Central memory CD4-positive, alpha-beta T cell (primary cell): Measurements from ENCODE around the gene BRCA1.
"Not testable (repeated sequence)": the region's sequence is repeated elsewhere in the genome, so short reads cannot be mapped to it uniquely, and the experiment has no call there.

Experiments used
- DNase-seq: peaks from one replicate; pipeline ENCODE4 v3.0.0; 2022
- total RNA-seq, 3 experiments: gene quantifications; one replicate each; lab custom pipeline; 2026; lab: John Stamatoyannopoulos, UW

BRCA1 gene
- total RNA-seq = 7.3 to 34.2 (median 7.7) reads per million in 3 experiments

- DNase-seq = peak; percentile 97
These were observed at the start of gene BRCA1 for GRCh38 chr17:43125133-43125966. TSS of gene BRCA1 (minus strand) at chr17:43125364. CDS start at chr17:43124096, 1,268 bp downstream.

DNA sequence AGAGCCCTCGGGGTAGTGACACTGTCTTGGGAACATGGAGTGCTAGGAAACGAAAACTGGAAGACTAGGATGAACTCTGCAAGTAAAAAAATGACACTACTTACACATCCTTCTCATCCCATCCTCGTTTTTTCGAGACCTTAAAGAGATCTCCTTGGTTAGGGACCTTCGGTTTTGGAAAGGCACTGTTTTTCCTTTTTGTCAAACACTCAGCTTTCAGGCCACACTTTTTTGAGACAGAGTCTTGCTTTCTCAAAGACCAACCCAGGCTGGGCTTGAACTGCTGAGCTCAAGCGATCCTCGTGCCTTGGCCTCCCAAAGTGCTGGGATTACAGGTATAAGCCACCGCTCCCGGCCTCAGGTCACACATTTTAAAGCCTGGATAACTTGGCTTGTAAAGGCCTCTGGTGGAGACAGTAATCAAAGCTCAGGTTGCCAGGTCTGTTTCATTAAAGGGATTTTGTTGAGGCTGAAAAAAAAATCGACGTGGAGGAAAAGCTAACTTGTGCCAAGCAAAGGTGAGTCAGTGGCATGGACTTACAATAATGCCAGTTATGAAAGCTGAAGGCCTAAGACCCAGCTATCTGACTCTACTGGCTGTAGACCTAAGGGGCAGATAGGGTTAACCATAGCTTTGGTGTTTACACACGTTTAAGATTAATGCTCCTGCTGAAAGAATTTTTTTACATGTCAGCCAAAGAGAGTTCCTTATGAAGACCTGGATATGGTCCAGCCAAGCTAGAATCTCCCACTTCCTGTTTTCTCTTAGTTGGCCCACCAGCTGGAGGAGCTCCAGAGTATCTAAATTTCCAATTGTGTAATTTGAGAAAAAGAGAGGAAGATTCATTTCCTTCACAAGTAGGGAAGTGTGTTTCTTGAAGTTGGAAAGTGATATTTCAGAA lies 46.7 kb upstream of the BRCA1 start:
- DNase-seq = no peak

GRCh38 chr17:43170766-43171585 lies 45.8 kb upstream of the BRCA1 start, which contains the start of gene NBR1:
TSS of gene NBR1 (plus strand) at chr17:43171214. CDS start at chr17:43175800, 4,586 bp downstream.
- DNase-seq = peak; percentile 97

DNA sequence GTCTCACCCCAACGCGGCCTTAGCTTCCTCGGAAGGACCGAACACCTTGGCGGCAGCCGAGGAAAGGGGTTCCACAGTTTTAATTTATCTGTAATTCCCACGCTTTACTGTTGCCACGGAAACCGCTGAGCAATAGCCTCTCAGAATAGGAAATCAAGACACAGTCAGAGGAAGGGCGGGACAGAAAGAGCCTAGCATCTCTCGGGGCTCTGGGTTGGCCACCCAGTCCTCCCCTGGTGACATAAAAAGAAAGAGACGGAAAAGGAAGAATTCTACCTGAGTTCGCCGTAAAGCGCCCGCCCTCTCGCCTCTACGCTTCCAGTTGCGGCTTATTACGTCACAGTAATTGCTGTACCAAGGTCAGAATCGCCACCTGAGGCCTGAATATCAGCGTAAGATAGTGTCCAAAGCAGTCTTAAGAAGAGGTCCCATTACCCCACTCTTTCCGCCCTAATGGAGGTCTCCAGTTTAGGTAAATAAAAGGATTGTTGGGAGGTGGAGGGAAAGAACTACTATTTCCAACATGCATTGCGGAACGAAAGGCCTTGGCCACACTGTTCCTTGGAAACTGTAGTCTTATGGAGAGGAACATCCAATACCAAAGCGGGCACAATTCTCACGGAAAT lies 45.1 kb upstream of the BRCA1 start:
- peak; percentile 94 for DNase-seq

- no peak for DNase-seq
These were observed 44.5 kb upstream of the BRCA1 start for GRCh38 chr17:43169561-43170139.

GRCh38 chr17:43165971-43166370 lies 40.8 kb upstream of the BRCA1 start:
- not testable (repeated sequence) for DNase-seq

GRCh38 chr17:43159957-43160356 lies 34.8 kb upstream of the BRCA1 start:
- DNase-seq = not testable (repeated sequence)

DNA sequence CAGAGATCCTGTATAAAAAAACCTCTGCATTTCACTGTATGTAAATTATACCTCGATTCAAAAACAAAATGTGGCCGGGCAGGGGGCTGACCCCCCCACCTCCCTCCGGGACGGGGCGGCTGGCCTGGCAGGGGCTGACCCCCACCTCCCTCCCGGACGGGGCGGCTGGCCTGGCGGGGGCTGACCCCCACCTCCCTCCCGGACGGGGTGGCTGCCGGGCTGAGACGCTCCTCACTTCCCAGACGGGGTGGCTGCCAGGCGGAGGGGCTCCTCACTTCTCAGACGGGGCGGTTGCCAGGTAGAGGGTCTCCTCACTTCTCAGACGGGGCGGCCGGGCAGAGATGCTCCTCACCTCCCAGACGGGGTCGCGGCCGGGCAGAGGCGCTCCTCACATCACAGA lies 34.1 kb upstream of the BRCA1 start:
- not testable (repeated sequence) for DNase-seq

- DNase-seq = no peak
These were observed 30.5 kb upstream of the BRCA1 start for GRCh38 chr17:43155666-43156065.

DNA sequence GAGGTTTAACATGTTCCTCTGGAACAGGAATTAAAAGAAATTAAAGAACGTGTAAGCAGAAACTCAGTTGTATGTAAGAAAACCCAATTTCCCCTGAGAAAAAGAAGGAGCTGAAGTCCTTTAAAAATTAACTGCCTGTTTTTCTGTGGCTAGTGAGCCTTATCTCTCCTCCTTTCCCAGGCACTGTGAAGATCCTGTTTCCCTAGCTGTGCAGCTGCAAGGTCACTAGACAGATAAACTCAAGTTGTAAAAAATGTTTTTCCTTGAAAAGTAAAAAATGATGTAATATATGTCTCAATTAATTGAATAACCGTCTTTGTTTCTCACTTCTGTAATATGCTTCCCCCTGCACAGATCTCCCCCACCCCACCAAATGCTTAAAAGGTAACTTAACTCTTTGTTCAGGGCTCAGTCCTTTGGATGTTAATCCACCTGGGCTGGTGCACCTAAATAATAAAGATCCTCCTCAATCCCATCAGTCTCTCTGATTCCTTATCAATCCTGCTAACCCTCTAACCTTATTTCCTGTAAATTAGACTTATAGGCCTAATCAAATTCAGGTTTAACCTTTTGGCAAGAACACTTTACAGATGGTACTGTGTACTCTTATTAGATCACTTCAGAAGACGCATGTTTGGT lies 28.2 kb upstream of the BRCA1 start:
- DNase-seq = not testable (repeated sequence)

DNA sequence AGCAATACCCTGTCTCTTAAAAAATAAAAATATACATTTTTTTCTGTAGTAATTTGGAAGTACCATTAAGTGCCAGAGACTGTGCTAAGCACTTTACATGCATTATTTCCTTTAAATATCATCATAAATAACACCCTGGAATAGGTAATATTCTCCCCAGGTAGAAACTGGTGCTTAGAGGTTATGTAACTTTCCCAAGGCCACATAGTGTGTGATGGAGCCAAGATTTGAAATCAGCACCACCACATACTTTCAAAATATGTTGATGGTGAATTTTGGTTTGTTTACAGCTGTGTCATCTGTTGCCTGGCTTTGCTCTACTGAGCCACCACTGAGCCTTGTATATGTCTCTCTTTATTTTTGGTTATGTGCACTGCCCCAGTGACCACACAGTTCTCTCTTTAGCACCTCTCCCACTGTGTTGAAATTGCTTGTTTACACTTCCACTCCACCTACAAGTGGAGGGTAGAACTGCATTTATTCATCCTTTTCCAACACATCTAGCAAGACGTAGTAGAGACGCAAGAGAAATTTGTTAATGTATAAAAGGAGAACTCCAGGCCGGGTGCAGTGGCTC lies 26.8 kb upstream of the BRCA1 start:
- no peak for DNase-seq

DNA sequence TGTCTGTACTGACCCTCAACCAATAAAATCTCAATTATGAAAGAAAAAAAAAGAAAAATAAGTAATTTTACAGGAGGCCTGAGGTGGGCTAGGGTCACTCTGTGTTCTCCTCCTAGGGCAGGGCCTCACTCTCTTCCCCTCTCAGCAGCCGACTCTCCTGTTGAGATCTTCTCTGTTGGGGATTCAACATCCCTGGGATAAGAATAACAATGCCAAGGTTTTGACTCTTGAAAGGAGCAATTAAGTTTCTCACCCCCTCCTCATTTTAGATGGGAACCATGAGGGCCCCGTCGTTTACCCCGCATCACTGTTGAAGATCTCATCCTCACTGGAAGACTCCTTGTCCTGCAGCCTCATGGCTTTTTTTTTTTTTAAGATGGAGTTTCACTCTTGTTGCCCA lies 21.5 kb upstream of the BRCA1 start:
- no peak for DNase-seq

DNA sequence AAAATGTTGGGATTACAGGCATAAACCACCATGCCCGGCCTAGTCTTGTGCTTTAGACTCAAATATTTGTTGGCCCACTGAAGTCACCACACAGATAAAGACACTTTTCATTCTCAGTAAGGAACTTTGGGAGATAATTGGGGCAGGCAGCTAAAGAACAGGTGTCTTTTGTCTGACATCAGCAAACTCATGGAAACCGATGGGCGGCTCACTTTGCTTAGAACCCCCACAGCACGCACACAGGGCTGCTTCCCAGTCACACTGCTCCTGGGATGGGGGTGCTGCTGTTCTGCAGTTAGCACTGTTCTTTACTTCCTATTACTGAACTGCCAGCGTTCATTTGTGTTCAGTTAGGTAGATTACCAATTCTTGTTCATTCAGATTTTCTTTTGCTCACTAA lies 18.0 kb upstream of the BRCA1 start:
- no peak for DNase-seq

GRCh38 chr17:43142153-43142552 lies 17.0 kb upstream of the BRCA1 start:
- DNase-seq = no peak

DNA sequence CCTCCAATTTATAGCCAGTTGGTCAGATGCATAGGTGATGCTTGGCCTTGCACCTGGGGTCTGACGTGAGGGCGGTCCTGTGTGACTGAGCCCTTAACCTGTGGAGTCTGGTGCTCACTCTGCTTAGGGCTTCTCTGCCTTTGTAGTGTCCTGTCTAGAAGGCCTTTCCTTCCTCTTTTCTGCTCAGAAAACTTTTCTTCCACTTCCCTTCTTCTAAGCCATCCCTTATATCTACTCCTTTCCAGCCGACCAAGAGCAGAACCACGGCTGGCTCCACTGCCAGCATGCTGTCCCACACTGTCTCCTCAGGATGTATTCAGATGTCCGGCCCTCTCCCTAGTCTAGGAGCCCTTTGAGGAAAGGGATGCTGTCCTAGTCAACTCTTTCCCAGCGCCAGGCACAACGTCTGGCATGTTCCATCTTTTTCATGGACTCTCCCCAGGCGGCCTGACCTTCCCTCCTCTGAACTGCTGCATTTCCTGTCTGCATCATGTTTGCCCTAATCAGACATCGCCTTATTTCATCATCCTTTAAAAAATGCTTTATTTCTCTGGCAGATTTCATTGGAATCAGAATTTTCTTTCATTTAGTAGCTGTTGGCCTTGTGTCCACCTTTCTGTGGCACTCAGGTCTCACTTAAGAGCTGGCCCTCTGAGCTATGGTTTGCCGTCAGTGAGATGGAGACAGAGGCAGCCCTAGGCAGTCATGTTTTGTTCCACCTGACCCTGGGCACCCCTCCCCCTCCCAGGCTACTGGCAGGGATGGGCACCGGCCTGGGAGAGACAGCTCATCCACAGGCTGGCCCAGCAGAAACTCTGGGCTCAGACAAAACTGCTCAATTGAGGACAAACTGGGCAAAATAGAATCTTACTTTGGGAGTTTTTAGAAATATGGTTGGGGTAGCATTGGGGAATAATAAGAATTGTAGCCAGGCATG lies 15.5 kb upstream of the BRCA1 start:
- DNase-seq = no peak

GRCh38 chr17:43138531-43138930 lies 13.4 kb upstream of the BRCA1 start:
- DNase-seq = not testable (repeated sequence)

GRCh38 chr17:43136574-43136973 lies 11.4 kb upstream of the BRCA1 start:
- not testable (repeated sequence) for DNase-seq

GRCh38 chr17:43135454-43135819 lies 10.3 kb upstream of the BRCA1 start:
- no peak for DNase-seq

- no peak for DNase-seq
These were observed 9.8 kb upstream of the BRCA1 start for GRCh38 chr17:43134774-43135453.
